ENCODE measurements around the gene TMEM132C.

Gene TMEM132C

GRCh38 chr12:128729628-128730121, 462.7 kb downstream of the TMEM132C start:
- DNase-seq = no peak

GRCh38 chr12:128734371-128734770, 467.4 kb downstream of the TMEM132C start:
- no peak for DNase-seq

GRCh38 chr12:128737292-128737966, 470.5 kb downstream of the TMEM132C start:
- DNase-seq = no peak

GRCh38 chr12:128743916-128744315, 476.9 kb downstream of the TMEM132C start:
- DNase-seq = no peak

GRCh38 chr12:128745772-128746689, 479.1 kb downstream of the TMEM132C start:
- DNase-seq = no peak

GRCh38 chr12:128747441-128747840, 480.5 kb downstream of the TMEM132C start:
- no peak for DNase-seq

- DNase-seq = no peak
Observed at GRCh38 chr12:128752386-128752785, 485.4 kb downstream of the TMEM132C start.

- no peak for DNase-seq
Observed at GRCh38 chr12:128753438-128753837, 486.5 kb downstream of the TMEM132C start.

- DNase-seq = no peak
Observed at GRCh38 chr12:128754275-128754674, 487.3 kb downstream of the TMEM132C start.

GRCh38 chr12:128755566-128755965, 488.6 kb downstream of the TMEM132C start:
- no peak for DNase-seq
